Panc1 (cell line): ENCODE data around the gene CPN1. TPM values are rescaled to one million over a fixed set of nuclear protein-coding genes. Genes with fewer than 3 reads are reported as not detected.

ENCODE experiments used
- ATAC-seq: fragments of 200-7000 bp; cut with Tn5 transposase; 2 replicates; pipeline ENCODE4 v1.9.1; 2020; ENCODE audit warnings: mild to moderate bottlenecking, moderate library complexity
- BruUV-seq: library from RNA; stranded (reverse); fragments of 400-500 nt; replicated peaks from 2 replicates; lab custom pipeline; 2021; lab: Mats Ljungman, UMichigan
- CTCF ChIA-PET: fragments of 300-600 bp; sonication (Branson Sonifier 250); formaldehyde crosslinking; loops from one replicate; lab custom pipeline; 2022; ENCODE audit warnings: antibody characterized with exemption; lab: Charles Lee
- POLR2A ChIA-PET: fragments of 300-600 bp; sonication (Branson Sonifier 250); formaldehyde crosslinking; loops from one replicate; lab custom pipeline; 2022; ENCODE audit warnings: antibody characterized with exemption; lab: Charles Lee
- DNase-seq: peaks from one replicate; pipeline ENCODE4 v3.0.0-alpha.2; 2010; ENCODE audit warnings: low read depth, low spot score
- H3K27ac ChIP-seq: 2 replicates; pipeline ENCODE4 v1.5.1; 2011; ENCODE audit warnings: mild to moderate bottlenecking, low read length, inconsistent platforms
- H3K27me3 ChIP-seq: fragments of 200-500 bp; sonication (Bioruptor generic); 2 replicates; pipeline ENCODE4 v1.6.0; 2014; ENCODE audit warnings: low read length, inconsistent platforms; ENCODE audit not compliant: control insufficient read depth, insufficient read depth
- H3K36me3 ChIP-seq: fragments of 200-500 bp; sonication (Bioruptor generic); 2 replicates; pipeline ENCODE4 v1.5.1; 2014; ENCODE audit warnings: inconsistent platforms, mild to moderate bottlenecking, low read length, moderate library complexity; ENCODE audit not compliant: control insufficient read depth, insufficient read depth
- H3K4me1 ChIP-seq: 2 replicates; pipeline ENCODE4 v1.5.1; 2011; ENCODE audit warnings: inconsistent platforms, mild to moderate bottlenecking, low read length, moderate library complexity; ENCODE audit not compliant: control insufficient read depth, insufficient read depth
- H3K4me3 ChIP-seq, 2 experiments: 2 replicates each; pipeline ENCODE4 v1.5.1; 2011 to 2012; ENCODE audit warnings: low read depth in 2 of 2, low read length in 2 of 2, mild to moderate bottlenecking in 2 of 2, inconsistent platforms in 1 of 2, moderate library complexity in 1 of 2
- H3K9me3 ChIP-seq: fragments of 200-500 bp; sonication (Bioruptor generic); 2 replicates; pipeline ENCODE4 v1.5.1; 2014; ENCODE audit warnings: low read depth, mild to moderate bottlenecking, inconsistent platforms, low read length, moderate library complexity; ENCODE audit not compliant: control insufficient read depth, insufficient read depth
- CTCF ChIP-seq: fragments of 450-650 bp; IDR thresholded peaks from 2 replicates; pipeline ENCODE4 v1.5.1; 2017; ENCODE audit warnings: mild to moderate bottlenecking
- POLR2AphosphoS5 ChIP-seq: IDR thresholded peaks from 2 replicates; pipeline ENCODE4 v1.6.1; 2012; ENCODE audit warnings: mild to moderate bottlenecking, low read depth, low read length, moderate library complexity
- SIN3A ChIP-seq: IDR thresholded peaks from 2 replicates; pipeline ENCODE4 v1.6.1; 2012; ENCODE audit warnings: low read depth, mild to moderate bottlenecking, low read length, moderate library complexity, borderline replicate concordance; ENCODE audit not compliant: insufficient read depth
- TCF7L2 ChIP-seq: IDR thresholded peaks from 2 replicates; pipeline ENCODE4 v1.6.1; 2011; ENCODE audit warnings: mild to moderate bottlenecking, low read depth, low read length, inconsistent platforms
- in situ Hi-C: cut with HindIII; loops from 2 replicates; pipeline ENCODE4 v1.10.0; 2016; ENCODE audit warnings: low sequenced_read_pairs, low pct_unique_long_range_greater_than_20kb
- intact Hi-C: fragments of 100-400 bp; cut with micrococcal nuclease; formaldehyde crosslinking; loops from one replicate; pipeline ENCODE4 v1.10.0; 2022; ENCODE audit not compliant: unreplicated experiment
- total RNA-seq: library from RNA; stranded (reverse); gene quantifications from one replicate; pipeline ENCODE4 v1.2.1, GENCODE V29; 2021; ENCODE audit not compliant: unreplicated experiment
- TF ChIP-seq, protein P1 (sequence below), 2 experiments: IDR thresholded peaks; 2 replicates each; pipeline ENCODE4 v1.6.1; 2011 to 2012; ENCODE audit warnings: low read depth in 2 of 2, control low read depth in 1 of 2, low read length in 1 of 2, mild to moderate bottlenecking in 1 of 2, moderate library complexity in 1 of 2; ENCODE audit not compliant: insufficient read depth in 1 of 2

The CPN1 gene
- total RNA-seq, 1 experiment from 2014 or later, result not detected

DNA sequence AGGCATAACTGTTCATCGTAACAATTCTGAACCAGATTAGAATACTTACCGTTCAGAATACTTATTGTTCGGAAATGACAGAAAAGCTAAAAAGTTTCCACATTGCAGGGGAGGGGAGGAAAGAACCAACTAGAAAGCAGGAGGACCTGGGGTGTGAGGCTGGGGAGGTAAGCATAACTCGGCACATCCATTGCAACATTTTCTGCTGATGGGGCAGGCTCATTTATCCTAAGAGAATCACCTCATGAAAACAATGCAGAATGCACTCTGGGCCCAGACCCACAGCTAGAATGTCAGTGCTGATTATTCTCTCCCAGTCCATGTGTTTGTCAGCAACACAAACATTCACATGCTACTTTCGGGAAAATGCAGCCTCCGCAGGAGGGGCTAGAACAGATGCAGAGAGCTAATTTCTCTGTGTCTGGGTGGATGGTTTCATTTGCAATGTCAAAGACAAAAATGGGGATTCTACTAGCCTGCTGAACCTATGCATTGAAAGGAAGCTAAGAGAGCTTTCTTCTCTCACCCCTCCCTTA, 81.5 kb downstream of the CPN1 start:
- TF ChIP-seq, protein P1, sequence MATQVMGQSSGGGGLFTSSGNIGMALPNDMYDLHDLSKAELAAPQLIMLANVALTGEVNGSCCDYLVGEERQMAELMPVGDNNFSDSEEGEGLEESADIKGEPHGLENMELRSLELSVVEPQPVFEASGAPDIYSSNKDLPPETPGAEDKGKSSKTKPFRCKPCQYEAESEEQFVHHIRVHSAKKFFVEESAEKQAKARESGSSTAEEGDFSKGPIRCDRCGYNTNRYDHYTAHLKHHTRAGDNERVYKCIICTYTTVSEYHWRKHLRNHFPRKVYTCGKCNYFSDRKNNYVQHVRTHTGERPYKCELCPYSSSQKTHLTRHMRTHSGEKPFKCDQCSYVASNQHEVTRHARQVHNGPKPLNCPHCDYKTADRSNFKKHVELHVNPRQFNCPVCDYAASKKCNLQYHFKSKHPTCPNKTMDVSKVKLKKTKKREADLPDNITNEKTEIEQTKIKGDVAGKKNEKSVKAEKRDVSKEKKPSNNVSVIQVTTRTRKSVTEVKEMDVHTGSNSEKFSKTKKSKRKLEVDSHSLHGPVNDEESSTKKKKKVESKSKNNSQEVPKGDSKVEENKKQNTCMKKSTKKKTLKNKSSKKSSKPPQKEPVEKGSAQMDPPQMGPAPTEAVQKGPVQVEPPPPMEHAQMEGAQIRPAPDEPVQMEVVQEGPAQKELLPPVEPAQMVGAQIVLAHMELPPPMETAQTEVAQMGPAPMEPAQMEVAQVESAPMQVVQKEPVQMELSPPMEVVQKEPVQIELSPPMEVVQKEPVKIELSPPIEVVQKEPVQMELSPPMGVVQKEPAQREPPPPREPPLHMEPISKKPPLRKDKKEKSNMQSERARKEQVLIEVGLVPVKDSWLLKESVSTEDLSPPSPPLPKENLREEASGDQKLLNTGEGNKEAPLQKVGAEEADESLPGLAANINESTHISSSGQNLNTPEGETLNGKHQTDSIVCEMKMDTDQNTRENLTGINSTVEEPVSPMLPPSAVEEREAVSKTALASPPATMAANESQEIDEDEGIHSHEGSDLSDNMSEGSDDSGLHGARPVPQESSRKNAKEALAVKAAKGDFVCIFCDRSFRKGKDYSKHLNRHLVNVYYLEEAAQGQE (IDR thresholded peaks at IDR 0.05; ENCODE audit: insufficient read depth in 1 of 2, low read depth in 2 of 2, low read length in 1 of 2), result no peak
- TF ChIP-seq TCF7L2 (no peak), CTCF (no peak), POLR2AphosphoS5 (no peak), SIN3A (no peak)
- in situ Hi-C loops (no loop called here), intact Hi-C loops (no loop called here)
- POLR2A ChIA-PET, result no interaction called here
- Histone ChIP-seq H3K4me3 (no peak overlapping the region), H3K9me3 (peaks cover 2% of the 10 kb centered on the region; the same call in 1 of the 2 replicates), H3K27me3 (no peaks in the 10 kb centered on the region), H3K36me3 (no peaks in the 10 kb centered on the region), H3K4me1 (peaks cover 76% of the 10 kb centered on the region), H3K27ac (peak overlapping the region; percentile 67)
- 0 out of 2 replicates have a peak, but pooled peaks have one; percentile 19 for ATAC-seq
- BruUV-seq, result no TSS peak
- no peak for DNase-seq
- CTCF ChIA-PET, result no interaction called here

- ATAC-seq (no peak), DNase-seq (no peak)
- in situ Hi-C loops, result no loop called here
- POLR2A ChIA-PET, result interaction anchor here (0.6 kb wide), 1 partner anchor 373 kb away, joined by 3 read pairs; no protein-coding TSS in a partner anchor
- H3K4me1 ChIP-seq, result peaks cover 69% of the 10 kb centered on the region
- H3K9me3 ChIP-seq, result peaks cover 2% of the 10 kb centered on the region; the same call in 1 of the 2 replicates
- H3K4me3 ChIP-seq, result no peak overlapping the region
- CTCF ChIA-PET, result no interaction called here
- intact Hi-C loops, result no loop called here
- H3K27ac ChIP-seq, result peak overlapping the region; percentile 67
- H3K27me3 ChIP-seq, result no peaks in the 10 kb centered on the region
- no TSS peak for BruUV-seq
- no peaks in the 10 kb centered on the region for H3K36me3 ChIP-seq
- TF ChIP-seq CTCF (no peak), SIN3A (no peak), POLR2AphosphoS5 (no peak), TCF7L2 (no peak)
- TF ChIP-seq, protein P1 (IDR thresholded peaks at IDR 0.05; ENCODE audit: insufficient read depth in 1 of 2, low read depth in 2 of 2, low read length in 1 of 2), result no peak
Measured at GRCh38 chr10:99999319-100000108, 82.2 kb downstream of the CPN1 start.
